ENCODE results near the gene CCDC102A.

- TF ChIP-seq POLR2A (IDR thresholded peaks at IDR 0.05; ENCODE audit: low read length) = no peak
- TF ChIP-seq REST (IDR thresholded peaks at IDR 0.05) = no peak
- TF ChIP-seq TP53 (CRISPR knock-in tag; IDR thresholded peaks at IDR 0.05) = no peak
- no peak for TF ChIP-seq ZSCAN20 (CRISPR knock-in tag; IDR thresholded peaks at IDR 0.05)
- no peak for TF ChIP-seq CTCF (IDR thresholded peaks at IDR 0.05)
- no peak for TF ChIP-seq RFX5 (IDR thresholded peaks at IDR 0.05)
- TF ChIP-seq HMGXB4 (CRISPR knock-in tag; IDR thresholded peaks at IDR 0.05; ENCODE audit: borderline replicate concordance) = no peak
- no peak for TF ChIP-seq SMC3 (IDR thresholded peaks at IDR 0.05)
These were observed 19.5 kb upstream of the CCDC102A start for GRCh38 chr16:57555831-57556230.

Measured in A549 (cell line).